Tibial nerve (tissue), 4 donors: ENCODE measurements around the gene PIP5K1C. TPM values are rescaled to one million over a fixed set of nuclear protein-coding genes. Genes with fewer than 3 reads are reported as not detected.

Experiments used
- DNase-seq, 2 donors: peaks; one replicate each; pipeline ENCODE4 v3.0.0-alpha.2; 2019; ENCODE audit warnings: low spot score in 2 of 2
- H3K27ac ChIP-seq, 4 donors: fragments of 200-600 bp; sonication (generic) in 3 of 4; one replicate each; pipeline ENCODE4 v1.5.1; 2017 to 2019; ENCODE audit warnings: mild to moderate bottlenecking in 1 of 4
- H3K27me3 ChIP-seq, 2 donors: fragments of 200-600 bp; sonication (generic) in 1 of 2; one replicate each; pipeline versions ENCODE4 v1.5.1 to v1.6.0; 2017 to 2019
- H3K36me3 ChIP-seq, 3 donors: fragments of 200-600 bp; sonication (generic); one replicate each; pipeline ENCODE4 v1.5.1; 2018 to 2019
- H3K4me1 ChIP-seq, 4 donors: fragments of 200-600 bp; sonication (generic) in 3 of 4; one replicate each; pipeline ENCODE4 v1.5.1; 2017 to 2019
- H3K4me3 ChIP-seq, 4 donors: fragments of 200-600 bp; sonication (generic) in 3 of 4; one replicate each; pipeline ENCODE4 v1.5.1; 2017 to 2019; ENCODE audit warnings: mild to moderate bottlenecking in 1 of 4, moderate library complexity in 1 of 4
- H3K9me3 ChIP-seq, 4 donors: fragments of 200-600 bp; sonication (generic) in 3 of 4; one replicate each; pipeline ENCODE4 v1.5.1; 2017 to 2019
- CTCF ChIP-seq, 5 experiments: fragments of 200-600 bp in 3 of 5; fragments of 450-650 bp in 2 of 5; sonication (generic) in 3 of 5; IDR thresholded peaks; one replicate each; pipeline ENCODE4 v1.5.1; 2016 to 2019; ENCODE audit warnings: antibody characterized with exemption in 5 of 5, mild to moderate bottlenecking in 3 of 5, moderate library complexity in 2 of 5
- EP300 ChIP-seq, 2 donors: sonication (generic); formaldehyde crosslinking; IDR thresholded peaks; one replicate each; pipeline ENCODE4 v1.6.1; 2017; ENCODE audit warnings: antibody characterized with exemption in 2 of 2, mild to moderate bottlenecking in 1 of 2
- POLR2A ChIP-seq, 2 donors: fragments of 450-650 bp; IDR thresholded peaks; one replicate each; pipeline ENCODE4 v1.6.1; 2017; ENCODE audit warnings: antibody characterized with exemption in 2 of 2, mild to moderate bottlenecking in 2 of 2, moderate library complexity in 2 of 2
- WGBS, 2 donors: methylation state at CpG; one replicate each; pipeline ENCODE4 v1.1.5; 2018; 5-methylcytosine and 5-hydroxymethylcytosine counted together
- total RNA-seq, 4 donors: library from RNA; depleted of rRNA; stranded (reverse); fragments of >200 nt; gene quantifications; one replicate each; pipeline ENCODE4 v1.1.0, GENCODE V29; 2016

PIP5K1C gene
- total RNA-seq, 4 donors from 2014 or later = 23.0 to 37.2 (median 24.9) TPM

- H3K27ac ChIP-seq = peak overlapping the region in 2 of 4 donors; percentile 40 to 64
- H3K4me1 ChIP-seq = peaks cover 0 to 38% (median 31%) of the 10 kb centered on the region in 4 donors
- no peak for TF ChIP-seq POLR2A (IDR thresholded peaks at IDR 0.05)
- TF ChIP-seq EP300 (IDR thresholded peaks at IDR 0.05) = no peak
- TF ChIP-seq CTCF (IDR thresholded peaks at IDR 0.05) = no peak
- H3K36me3 ChIP-seq = peaks cover 0 to 65% (median 12%) of the 10 kb centered on the region in 3 donors
- no peak overlapping the region for H3K4me3 ChIP-seq
- 76 to 78% methylated on average over 23 to 30 of the region's 41 CpGs for WGBS, 2 donors
- H3K27me3 ChIP-seq = no peaks in the 10 kb centered on the region
- DNase-seq = no peak
- H3K9me3 ChIP-seq = no peaks in the 10 kb centered on the region
Measured at GRCh38 chr19:3610745-3611717, 89.2 kb downstream of the PIP5K1C start.

- WGBS, 2 donors = 64 to 67% methylated on average over 21 to 23 of the region's 24 CpGs
- Histone ChIP-seq H3K27me3 (no peaks in the 10 kb centered on the region), H3K27ac (peak overlapping the region in 2 of 4 donors; percentile 40 to 89), H3K4me3 (no peak overlapping the region), H3K4me1 (peaks cover 0 to 48% (median 39%) of the 10 kb centered on the region in 4 donors), H3K36me3 (peaks cover 0 to 55% (median 12%) of the 10 kb centered on the region in 3 donors), H3K9me3 (no peaks in the 10 kb centered on the region)
- no peak for TF ChIP-seq CTCF (IDR thresholded peaks at IDR 0.05)
- no peak for TF ChIP-seq POLR2A (IDR thresholded peaks at IDR 0.05)
- TF ChIP-seq EP300 (IDR thresholded peaks at IDR 0.05) = no peak
- DNase-seq = no peak
Measured at GRCh38 chr19:3609779-3610719, 90.2 kb downstream of the PIP5K1C start.

- H3K27ac ChIP-seq = peak overlapping the region in 2 of 4 donors; percentile 82 to 89
- peaks cover 0 to 60% (median 46%) of the 10 kb centered on the region in 4 donors for H3K4me1 ChIP-seq
Measured at GRCh38 chr19:3608750-3609322, 91.4 kb downstream of the PIP5K1C start.

GRCh38 chr19:3608079-3608641 lies 92.1 kb downstream of the PIP5K1C start:
- DNase-seq = no peak
- H3K4me3 ChIP-seq = no peak overlapping the region
- TF ChIP-seq POLR2A (IDR thresholded peaks at IDR 0.05) (no peak), CTCF (IDR thresholded peaks at IDR 0.05) (no peak)
- peaks cover 0 to 36% (median 12%) of the 10 kb centered on the region in 3 donors for H3K36me3 ChIP-seq
- 51 to 57% methylated on average over 3 of the region's 3 CpGs for WGBS, 2 donors
- H3K27ac ChIP-seq = peak overlapping the region in 3 of 4 donors; percentile 71 to 89 (median 82)
- H3K9me3 ChIP-seq = no peaks in the 10 kb centered on the region
- H3K4me1 ChIP-seq = peaks cover 0 to 67% (median 51%) of the 10 kb centered on the region in 4 donors
- peaks cover 0 to 6% of the 10 kb centered on the region in 2 donors for H3K27me3 ChIP-seq

More at GRCh38 chr19:3608750-3609322, 91.4 kb downstream of the PIP5K1C start:
- no peak for DNase-seq
- H3K27me3 ChIP-seq = peaks cover 0 to 6% of the 10 kb centered on the region in 2 donors
- H3K9me3 ChIP-seq = no peaks in the 10 kb centered on the region
- TF ChIP-seq POLR2A (IDR thresholded peaks at IDR 0.05) (no peak), EP300 (IDR thresholded peaks at IDR 0.05) (no peak), CTCF (IDR thresholded peaks at IDR 0.05) (no peak)
- peaks cover 0 to 43% (median 12%) of the 10 kb centered on the region in 3 donors for H3K36me3 ChIP-seq
- 48 to 57% methylated on average over 8 to 19 of the region's 21 CpGs for WGBS, 2 donors
- no peak overlapping the region for H3K4me3 ChIP-seq
